ENCODE data around the gene MAPK12. TPM values are rescaled to one million over a fixed set of nuclear protein-coding genes. Genes with fewer than 3 reads are reported as not detected.
A peak's percentile ranks its signal among the peaks of the same experiment; 100 is the strongest.

MAPK12 gene
- total and polyA plus RNA-seq, 4 donors: 0.83 to 2.8 (median 1.9) TPM

- Histone ChIP-seq H3K4me3 (ENCODE audit: low read depth in 1 of 3, low read length in 3 of 3) (peak overlapping the region; percentile 25 to 46 (median 39)), H3K27me3 (ENCODE audit: control insufficient read depth in 4 of 4, insufficient read depth in 4 of 4, low read length in 3 of 4) (no peaks in the 10 kb centered on the region), H3K4me1 (ENCODE audit: control insufficient read depth in 4 of 4, insufficient read depth in 4 of 4, low read length in 3 of 4) (peaks cover 8 to 78% (median 52%) of the 10 kb centered on the region in 4 donors), H3K27ac (ENCODE audit: low read depth in 1 of 2, low read length in 2 of 2) (peak overlapping the region; percentile 89 to 93), H3K36me3 (ENCODE audit: control insufficient read depth in 4 of 4, insufficient read depth in 3 of 4, low read depth in 1 of 4, low read length in 3 of 4) (peaks cover 0 to 13% (median 8%) of the 10 kb centered on the region in 4 donors), H3K9me3 (ENCODE audit: control insufficient read depth in 4 of 4, low read length in 3 of 4) (no peaks in the 10 kb centered on the region), H3K9ac (ENCODE audit: low read depth in 1 of 2, low read length in 2 of 2) (peak overlapping the region in 1 of 2 donors; percentile 59)
- WGBS: 55% methylated on average over 7 of the region's 7 CpGs
- TF ChIP-seq HNF4A (conservative IDR thresholded peaks at IDR 0.05) (no peak), YY1 (IDR thresholded peaks at IDR 0.05) (no peak), TAF1 (conservative IDR thresholded peaks at IDR 0.05) (no peak), GABPA (IDR thresholded peaks at IDR 0.05 in 1 of 2, conservative IDR thresholded peaks at IDR 0.05 in 1 of 2) (no peak), HNF4G (IDR thresholded peaks at IDR 0.05) (no peak), ATF3 (IDR thresholded peaks at IDR 0.05) (no peak), MAX (IDR thresholded peaks at IDR 0.05) (no peak), EGR1 (IDR thresholded peaks at IDR 0.05; ENCODE audit: low read depth in 2 of 2) (no peak), NR2F2 (IDR thresholded peaks at IDR 0.05) (no peak), FOXA1 (IDR thresholded peaks at IDR 0.05) (no peak), FOXA2 (IDR thresholded peaks at IDR 0.05) (no peak), RAD21 (IDR thresholded peaks at IDR 0.05) (no peak), ZBTB33 (IDR thresholded peaks at IDR 0.05) (no peak), RXRA (IDR thresholded peaks at IDR 0.05) (no peak), REST (IDR thresholded peaks at IDR 0.05) (no peak)
- no peak for DNase-seq (ENCODE audit: low spot score)
Measured at GRCh38 chr22:50204571-50204970, 56.9 kb downstream of the MAPK12 start.

GRCh38 chr22:50203288-50203687 lies 58.2 kb downstream of the MAPK12 start:
- Histone ChIP-seq H3K4me3 (ENCODE audit: low read depth in 1 of 3, low read length in 3 of 3) (no peak overlapping the region), H3K27ac (ENCODE audit: low read depth in 1 of 2, low read length in 2 of 2) (peak overlapping the region; percentile 25 to 53), H3K4me1 (ENCODE audit: control insufficient read depth in 4 of 4, insufficient read depth in 4 of 4, low read length in 3 of 4) (peaks cover 8 to 73% (median 55%) of the 10 kb centered on the region in 4 donors), H3K27me3 (ENCODE audit: control insufficient read depth in 4 of 4, insufficient read depth in 4 of 4, low read length in 3 of 4) (no peaks in the 10 kb centered on the region), H3K9me3 (ENCODE audit: control insufficient read depth in 4 of 4, low read length in 3 of 4) (no peaks in the 10 kb centered on the region), H3K36me3 (ENCODE audit: control insufficient read depth in 4 of 4, insufficient read depth in 3 of 4, low read depth in 1 of 4, low read length in 3 of 4) (peaks cover 0 to 10% (median 3%) of the 10 kb centered on the region in 4 donors), H3K9ac (ENCODE audit: low read depth in 1 of 2, low read length in 2 of 2) (no peak overlapping the region)
- TF ChIP-seq TAF1 (conservative IDR thresholded peaks at IDR 0.05) (no peak), ZBTB33 (IDR thresholded peaks at IDR 0.05) (no peak), REST (IDR thresholded peaks at IDR 0.05) (no peak), NR2F2 (IDR thresholded peaks at IDR 0.05) (no peak)
- no peak for DNase-seq (ENCODE audit: low spot score)
- WGBS: 97% methylated on average over 1 of the region's 1 CpG

Data from liver (tissue), 9 donors.